GM18502 (cell line): ENCODE results near the gene OXA1L.
"Not testable (repeated sequence)": the region's sequence is repeated elsewhere in the genome, so short reads cannot be mapped to it uniquely, and the experiment has no call there.

ENCODE experiments used
- ATAC-seq: cut with Tn5 transposase; IDR thresholded peaks from one replicate; pipeline ENCODE4 v1.9.1; 2021; ENCODE audit warnings: mild to moderate bottlenecking; ENCODE audit not compliant: unreplicated experiment, poor library complexity

OXA1L gene

GRCh38 chr14:22797017-22797917 lies 30.8 kb downstream of the OXA1L start:
- ATAC-seq: no peak

- no peak for ATAC-seq
Measured at GRCh38 chr14:22798528-22798927, 32.0 kb downstream of the OXA1L start.

- no peak for ATAC-seq
Measured at GRCh38 chr14:22800346-22800745, 33.9 kb downstream of the OXA1L start.

GRCh38 chr14:22801716-22802115 lies 35.2 kb downstream of the OXA1L start:
- ATAC-seq: no peak

GRCh38 chr14:22802860-22803686 lies 36.6 kb downstream of the OXA1L start:
- ATAC-seq: peak; percentile 44

GRCh38 chr14:22803687-22803974 lies 37.1 kb downstream of the OXA1L start:
- ATAC-seq: peak; percentile 59

- ATAC-seq: not testable (repeated sequence)
Measured at GRCh38 chr14:22805235-22805634, 38.7 kb downstream of the OXA1L start.

GRCh38 chr14:22807432-22808087 lies 41.1 kb downstream of the OXA1L start:
- ATAC-seq: no peak

GRCh38 chr14:22808388-22809209 lies 42.1 kb downstream of the OXA1L start:
- no peak for ATAC-seq

- ATAC-seq: no peak
Measured at GRCh38 chr14:22811722-22812121, 45.2 kb downstream of the OXA1L start.

- no peak for ATAC-seq
Measured at GRCh38 chr14:22812744-22813143, 46.3 kb downstream of the OXA1L start.

GRCh38 chr14:22813145-22813544 lies 46.7 kb downstream of the OXA1L start:
- no peak for ATAC-seq

- no peak for ATAC-seq
Measured at GRCh38 chr14:22814373-22814772, 47.9 kb downstream of the OXA1L start.

GRCh38 chr14:22814941-22815713 lies 48.6 kb downstream of the OXA1L start, which contains the start of gene SLC7A7:
Gene SLC7A7, minus strand, starts transcription at chr14:22815435. Its CDS starts 2,037 bp downstream, at chr14:22813398.
- ATAC-seq: no peak

GRCh38 chr14:22819151-22819988 lies 52.9 kb downstream of the OXA1L start:
- no peak for ATAC-seq

- ATAC-seq: no peak
Measured at GRCh38 chr14:22820731-22821130, 54.2 kb downstream of the OXA1L start.

- no peak for ATAC-seq
Measured at GRCh38 chr14:22821193-22822015, 54.9 kb downstream of the OXA1L start.
